DMS114 treated with DMSO at 0.1 percent for 48 hours (cell line): ENCODE data around the gene ANKDD1A.

ENCODE experiments used
- DNase-seq: peaks from one replicate; lab custom pipeline; 2025; ENCODE audit not compliant: unreplicated experiment; lab: John Stamatoyannopoulos, UW

The ANKDD1A gene

GRCh38 chr15:64895285-64896065, 16.2 kb upstream of the ANKDD1A start:
- no peak for DNase-seq

GRCh38 chr15:64896371-64897069, 15.2 kb upstream of the ANKDD1A start:
- DNase-seq, result no peak

- DNase-seq, result no peak
These were observed 14.2 kb upstream of the ANKDD1A start for GRCh38 chr15:64897345-64897985.

- no peak for DNase-seq
These were observed 13.3 kb upstream of the ANKDD1A start for GRCh38 chr15:64898406-64898805.

- no peak for DNase-seq
These were observed 10.6 kb upstream of the ANKDD1A start for GRCh38 chr15:64901141-64901540.

- no peak for DNase-seq
These were observed 9.8 kb upstream of the ANKDD1A start for GRCh38 chr15:64901914-64902313.

- no peak for DNase-seq
These were observed 8.8 kb upstream of the ANKDD1A start for GRCh38 chr15:64902863-64903262.

- DNase-seq, result no peak
These were observed 8.3 kb upstream of the ANKDD1A start for GRCh38 chr15:64903326-64903950.

- DNase-seq, result no peak
These were observed 7.5 kb upstream of the ANKDD1A start for GRCh38 chr15:64904189-64904588.

GRCh38 chr15:64905119-64905831, 6.4 kb upstream of the ANKDD1A start:
- DNase-seq, result peak; percentile 75

GRCh38 chr15:64905941-64906340, 5.8 kb upstream of the ANKDD1A start:
- no peak for DNase-seq

- DNase-seq, result no peak
These were observed 5.3 kb upstream of the ANKDD1A start for GRCh38 chr15:64906402-64906801.

- DNase-seq, result no peak
These were observed 3.7 kb upstream of the ANKDD1A start for GRCh38 chr15:64907991-64908390.

- no peak for DNase-seq
These were observed 2.2 kb upstream of the ANKDD1A start for GRCh38 chr15:64909546-64909945.

GRCh38 chr15:64912379-64913325, 950 bp downstream of the ANKDD1A start:
- no peak for DNase-seq

- no peak for DNase-seq
These were observed 4.0 kb downstream of the ANKDD1A start for GRCh38 chr15:64915518-64916227.

- DNase-seq, result no peak
These were observed 4.7 kb downstream of the ANKDD1A start for GRCh38 chr15:64916365-64916764.

GRCh38 chr15:64917211-64917610, 5.5 kb downstream of the ANKDD1A start:
- DNase-seq, result no peak

GRCh38 chr15:64919721-64920120, 8.0 kb downstream of the ANKDD1A start:
- no peak for DNase-seq
